A673 (cell line): ENCODE results near the gene GHRHR. TPM values are rescaled to one million over a fixed set of nuclear protein-coding genes. Genes with fewer than 3 reads are reported as not detected.
A peak's percentile ranks its signal among the peaks of the same experiment; 100 is the strongest.

ENCODE experiments used
- BruUV-seq: library from RNA; stranded (reverse); fragments of 400-500 nt; replicated peaks from 2 replicates; lab custom pipeline; 2021; lab: Mats Ljungman, UMichigan
- CTCF ChIA-PET: fragments of 300-600 bp; sonication (Branson Sonifier 250); formaldehyde crosslinking; loops from one replicate; lab custom pipeline; 2022; ENCODE audit warnings: antibody characterized with exemption; lab: Charles Lee
- POLR2A ChIA-PET: fragments of 300-600 bp; sonication (Branson Sonifier 250); formaldehyde crosslinking; loops from one replicate; lab custom pipeline; 2022; ENCODE audit warnings: antibody characterized with exemption; ENCODE audit not compliant: low non-redundant PET; lab: Charles Lee
- DNase-seq: peaks from one replicate; pipeline ENCODE4 v3.0.0-alpha.2; 2015; ENCODE audit warnings: low spot score
- H3K27ac ChIP-seq: fragments of 200-600 bp; sonication (generic); 2 replicates; pipeline ENCODE4 v1.5.1; 2016; ENCODE audit warnings: mixed run types, low read depth, mild to moderate bottlenecking, mixed read lengths, antibody characterized with exemption, low read length; ENCODE audit not compliant: poor library complexity, severe bottlenecking
- H3K27me3 ChIP-seq: fragments of 200-600 bp; sonication (generic); replicated peaks from 2 replicates; pipeline ENCODE4 v1.6.1; 2017; ENCODE audit warnings: mixed run types, low read depth, mild to moderate bottlenecking, mixed read lengths, antibody characterized with exemption, low read length; ENCODE audit not compliant: insufficient read depth, poor library complexity
- H3K36me3 ChIP-seq: fragments of 200-600 bp; sonication (generic); 2 replicates; pipeline ENCODE4 v1.6.1; 2016; ENCODE audit warnings: mixed run types, mild to moderate bottlenecking, mixed read lengths, antibody characterized with exemption, low read length; ENCODE audit not compliant: insufficient read depth, poor library complexity, severe bottlenecking
- H3K4me1 ChIP-seq: fragments of 200-600 bp; sonication (generic); 2 replicates; pipeline ENCODE4 v1.6.1; 2017; ENCODE audit warnings: mixed run types, mild to moderate bottlenecking, mixed read lengths, antibody characterized with exemption, low read length; ENCODE audit not compliant: insufficient read depth, poor library complexity, severe bottlenecking
- H3K4me3 ChIP-seq: fragments of 200-600 bp; sonication (generic); 2 replicates; pipeline ENCODE4 v1.5.1; 2016; ENCODE audit warnings: low read depth, mixed run types, mild to moderate bottlenecking, mixed read lengths, low read length; ENCODE audit not compliant: poor library complexity, severe bottlenecking
- H3K9me3 ChIP-seq: fragments of 200-600 bp; sonication (generic); 2 replicates; pipeline ENCODE4 v1.6.1; 2016; ENCODE audit warnings: mixed run types, low read depth, mild to moderate bottlenecking, mixed read lengths, antibody characterized with exemption, low read length; ENCODE audit not compliant: poor library complexity, severe bottlenecking
- EZH2 ChIP-seq: fragments of 200-600 bp; sonication (generic); IDR thresholded peaks from 2 replicates; pipeline ENCODE4 v1.6.1; 2017; ENCODE audit warnings: borderline replicate concordance, low read depth, mild to moderate bottlenecking, mixed read lengths, antibody characterized with exemption, low read length; ENCODE audit not compliant: poor library complexity, severe bottlenecking
- intact Hi-C: fragments of 100-400 bp; cut with micrococcal nuclease; formaldehyde crosslinking; loops from one replicate; pipeline ENCODE4 v1.10.0; 2022; ENCODE audit not compliant: unreplicated experiment
- total RNA-seq: library from RNA; stranded (reverse); gene quantifications from 2 replicates; pipeline ENCODE4 v1.2.3, GENCODE V29; 2021
- TF ChIP-seq, protein P1 (sequence below): fragments of 300-800, 200-600 bp; sonication (generic); conservative IDR thresholded peaks from 2 replicates; pipeline ENCODE4 v1.5.1; 2017; ENCODE audit warnings: low read depth, mild to moderate bottlenecking, antibody characterized with exemption, low read length, moderate library complexity, mixed read lengths

GHRHR gene
- total RNA-seq, 1 experiment from 2014 or later = not detected

GRCh38 chr7:30974605-30975255 is 11.0 kb downstream of the GHRHR start:
- peak; percentile 25 for DNase-seq
- Histone ChIP-seq H3K4me1 (no peaks in the 10 kb centered on the region), H3K27ac (no peak overlapping the region), H3K36me3 (no peaks in the 10 kb centered on the region), H3K9me3 (no peaks in the 10 kb centered on the region), H3K27me3 (peaks cover 10% of the 10 kb centered on the region), H3K4me3 (no peak overlapping the region)
- ChIA-PET POLR2A (no interaction called here), CTCF (no interaction called here)
- no TSS peak for BruUV-seq
- no peak for TF ChIP-seq EZH2
- TF ChIP-seq, protein P1, sequence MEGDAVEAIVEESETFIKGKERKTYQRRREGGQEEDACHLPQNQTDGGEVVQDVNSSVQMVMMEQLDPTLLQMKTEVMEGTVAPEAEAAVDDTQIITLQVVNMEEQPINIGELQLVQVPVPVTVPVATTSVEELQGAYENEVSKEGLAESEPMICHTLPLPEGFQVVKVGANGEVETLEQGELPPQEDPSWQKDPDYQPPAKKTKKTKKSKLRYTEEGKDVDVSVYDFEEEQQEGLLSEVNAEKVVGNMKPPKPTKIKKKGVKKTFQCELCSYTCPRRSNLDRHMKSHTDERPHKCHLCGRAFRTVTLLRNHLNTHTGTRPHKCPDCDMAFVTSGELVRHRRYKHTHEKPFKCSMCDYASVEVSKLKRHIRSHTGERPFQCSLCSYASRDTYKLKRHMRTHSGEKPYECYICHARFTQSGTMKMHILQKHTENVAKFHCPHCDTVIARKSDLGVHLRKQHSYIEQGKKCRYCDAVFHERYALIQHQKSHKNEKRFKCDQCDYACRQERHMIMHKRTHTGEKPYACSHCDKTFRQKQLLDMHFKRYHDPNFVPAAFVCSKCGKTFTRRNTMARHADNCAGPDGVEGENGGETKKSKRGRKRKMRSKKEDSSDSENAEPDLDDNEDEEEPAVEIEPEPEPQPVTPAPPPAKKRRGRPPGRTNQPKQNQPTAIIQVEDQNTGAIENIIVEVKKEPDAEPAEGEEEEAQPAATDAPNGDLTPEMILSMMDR = peak; percentile 61
- intact Hi-C loops = no loop called here

- TF ChIP-seq EZH2 = no peak
- TF ChIP-seq, protein P1 = no peak
- ChIA-PET CTCF (no interaction called here), POLR2A (no interaction called here)
- no peak overlapping the region for H3K4me3 ChIP-seq
- DNase-seq = no peak
- H3K9me3 ChIP-seq = no peaks in the 10 kb centered on the region
- H3K27ac ChIP-seq = no peak overlapping the region
- no TSS peak for BruUV-seq
- H3K36me3 ChIP-seq = no peaks in the 10 kb centered on the region
- intact Hi-C loops = no loop called here
- H3K4me1 ChIP-seq = no peaks in the 10 kb centered on the region
- H3K27me3 ChIP-seq = peaks cover 10% of the 10 kb centered on the region
Measured at GRCh38 chr7:30975256-30975899, 11.6 kb downstream of the GHRHR start.

- Histone ChIP-seq H3K4me1 (no peaks in the 10 kb centered on the region), H3K36me3 (no peaks in the 10 kb centered on the region), H3K9me3 (no peaks in the 10 kb centered on the region), H3K27me3 (peaks cover 10% of the 10 kb centered on the region), H3K27ac (no peak overlapping the region), H3K4me3 (no peak overlapping the region)
- no peak for TF ChIP-seq EZH2
- TF ChIP-seq, protein P1 = no peak
- no peak for DNase-seq
- intact Hi-C loops = no loop called here
- POLR2A ChIA-PET = no interaction called here
- CTCF ChIA-PET = no interaction called here
- no TSS peak for BruUV-seq
Measured at GRCh38 chr7:30976381-30976780, 12.6 kb downstream of the GHRHR start.
